GM23338 (cell line): Measurements from ENCODE around the gene AP1M1. TPM values are rescaled to one million over a fixed set of nuclear protein-coding genes. Genes with fewer than 3 reads are reported as not detected.

Experiments used
- ATAC-seq: fragments of 200-7000 bp; cut with Tn5 transposase; 3 replicates; pipeline ENCODE4 v1.9.1; 2020
- DNase-seq: peaks from one replicate; pipeline ENCODE4 v3.0.0-alpha.2; 2015; ENCODE audit warnings: low spot score
- H2AFZ ChIP-seq: fragments of 200-600 bp; sonication (generic); 2 replicates; pipeline ENCODE4 v1.8.0; 2016; ENCODE audit warnings: antibody characterized with exemption, mild to moderate bottlenecking, moderate library complexity
- H3F3A ChIP-seq: fragments of 200-600 bp; sonication (generic); replicated peaks from 2 replicates; pipeline ENCODE4 v1.8.0; 2017; ENCODE audit warnings: antibody characterized with exemption, mixed run types, low read depth
- H3K27ac ChIP-seq: fragments of 200-600 bp; sonication (generic); 2 replicates; pipeline ENCODE4 v1.6.1; 2016; ENCODE audit warnings: low read depth
- H3K27me3 ChIP-seq: fragments of 200-600 bp; sonication (generic); 2 replicates; pipeline ENCODE4 v1.8.0; 2016; ENCODE audit warnings: mild to moderate bottlenecking, mixed run types, moderate library complexity; ENCODE audit not compliant: insufficient read depth
- H3K36me3 ChIP-seq: fragments of 200-600 bp; sonication (generic); 2 replicates; pipeline ENCODE4 v1.8.0; 2016; ENCODE audit warnings: mild to moderate bottlenecking; ENCODE audit not compliant: insufficient read depth
- H3K4me1 ChIP-seq: fragments of 200-600 bp; sonication (generic); 2 replicates; pipeline ENCODE4 v1.8.0; 2016; ENCODE audit warnings: mild to moderate bottlenecking, moderate library complexity; ENCODE audit not compliant: insufficient read depth
- H3K4me2 ChIP-seq: fragments of 200-600 bp; sonication (generic); 2 replicates; pipeline ENCODE4 v1.7.1; 2017; ENCODE audit warnings: mixed run types
- H3K4me3 ChIP-seq: fragments of 200-600 bp; sonication (generic); 2 replicates; pipeline ENCODE4 v1.6.1; 2016; ENCODE audit warnings: mixed run types
- H3K79me2 ChIP-seq: fragments of 200-600 bp; sonication (generic); replicated peaks from 2 replicates; pipeline ENCODE4 v1.8.0; 2017; ENCODE audit warnings: mild to moderate bottlenecking; ENCODE audit not compliant: insufficient read depth
- H3K9me2 ChIP-seq: fragments of 200-600 bp; sonication (generic); 2 replicates; pipeline ENCODE4 v1.8.0; 2017; ENCODE audit not compliant: insufficient read depth
- H4K20me1 ChIP-seq: fragments of 200-600 bp; sonication (generic); replicated peaks from 2 replicates; pipeline ENCODE4 v1.8.0; 2017; ENCODE audit warnings: mild to moderate bottlenecking; ENCODE audit not compliant: insufficient read depth
- H3K27ac Mint-ChIP-seq: 2 replicates; pipeline ENCODE4 v1.8.0; 2020; ENCODE audit warnings: inconsistent platforms, mild to moderate bottlenecking, moderate library complexity, mixed read lengths
- H3K27me3 Mint-ChIP-seq: 3 replicates; pipeline ENCODE4 v1.8.0; 2022; ENCODE audit warnings: low read depth, mild to moderate bottlenecking, moderate library complexity, mixed read lengths, inconsistent platforms; ENCODE audit not compliant: insufficient read depth, poor library complexity
- H3K36me3 Mint-ChIP-seq: 3 replicates; pipeline ENCODE4 v1.8.0; 2021; ENCODE audit warnings: low read depth, mild to moderate bottlenecking, inconsistent platforms, moderate library complexity, mixed read lengths
- H3K4me1 Mint-ChIP-seq: 3 replicates; pipeline ENCODE4 v1.8.0; 2020; ENCODE audit warnings: mild to moderate bottlenecking, inconsistent platforms, mixed read lengths
- H3K4me3 Mint-ChIP-seq: 3 replicates; pipeline ENCODE4 v1.8.0; 2021; ENCODE audit warnings: moderate library complexity, mild to moderate bottlenecking, inconsistent platforms, mixed read lengths
- H3K9me3 Mint-ChIP-seq: 3 replicates; pipeline ENCODE4 v1.8.0; 2020; ENCODE audit warnings: moderate library complexity, mild to moderate bottlenecking, inconsistent platforms, mixed read lengths
- CREB1 ChIP-seq: fragments of 250-450 bp; sonication (Bioruptor Pico); IDR thresholded peaks from 2 replicates; pipeline ENCODE4 v1.5.0; 2020; ENCODE audit warnings: low read depth, mild to moderate bottlenecking, moderate library complexity
- EZH2 ChIP-seq: fragments of 200-600 bp; sonication (generic); IDR thresholded peaks from one replicate; pipeline ENCODE4 v1.8.0; 2017; ENCODE audit warnings: antibody characterized with exemption, mild to moderate bottlenecking, low read depth; ENCODE audit not compliant: unreplicated experiment
- EZH2phosphoT487 ChIP-seq: fragments of 200-600 bp; sonication (generic); IDR thresholded peaks from one replicate; pipeline ENCODE4 v1.8.1; 2018; ENCODE audit warnings: antibody characterized with exemption; ENCODE audit not compliant: unreplicated experiment
- JUNB ChIP-seq: IDR thresholded peaks from one replicate; pipeline ENCODE4 v1.6.1; 2016; ENCODE audit warnings: antibody characterized with exemption; ENCODE audit not compliant: unreplicated experiment
- NANOG ChIP-seq: IDR thresholded peaks from 2 replicates; pipeline ENCODE4 v1.6.1; 2016; ENCODE audit warnings: antibody characterized with exemption, borderline replicate concordance
- POLR2AphosphoS5 ChIP-seq: IDR thresholded peaks from 2 replicates; pipeline ENCODE4 v1.6.1; 2016; ENCODE audit warnings: antibody characterized with exemption, low read depth
- STAT1 ChIP-seq: IDR thresholded peaks from one replicate; pipeline ENCODE4 v1.6.1; 2016; ENCODE audit warnings: antibody characterized with exemption; ENCODE audit not compliant: unreplicated experiment
- ZNF114 ChIP-seq: fragments of 250-450 bp; sonication (Bioruptor Pico); IDR thresholded peaks from 2 replicates; pipeline ENCODE4 v1.5.0; 2020; ENCODE audit warnings: mild to moderate bottlenecking, moderate library complexity
- ZNF331 ChIP-seq: fragments of 250-450 bp; sonication (Bioruptor Pico); IDR thresholded peaks from 2 replicates; pipeline ENCODE4 v1.5.0; 2020; ENCODE audit warnings: low read depth, mild to moderate bottlenecking, moderate library complexity
- ZNF462 ChIP-seq: fragments of 250-450 bp; sonication (Bioruptor Pico); IDR thresholded peaks from 2 replicates; pipeline ENCODE4 v1.5.0; 2020; ENCODE audit warnings: mild to moderate bottlenecking, moderate library complexity
- polyA plus RNA-seq: library from polyadenylated mRNA; unstranded; fragments of >200 nt; fragmentation: Nextera tagmentation; extraction: Ambion mirVana; gene quantifications from 2 replicates; pipeline ENCODE4 v1.2.1, GENCODE V29; 2016
- total RNA-seq: library from RNA; depleted of rRNA; stranded (reverse); fragments of >200 nt; shearing (Covaris generic); gene quantifications from 2 replicates; pipeline ENCODE4 v1.2.3, GENCODE V29; 2014
- TF ChIP-seq, protein P1 (sequence below): IDR thresholded peaks from 2 replicates; pipeline ENCODE4 v1.6.1; 2016; ENCODE audit warnings: antibody characterized with exemption
- TF ChIP-seq, protein P2 (sequence below), 2 experiments: fragments of 200-600 bp in 1 of 2; sonication (generic) in 1 of 2; conservative IDR thresholded peaks; 2 replicates each; pipeline versions ENCODE4 v1.5.1 to v1.6.1; 2016 to 2017; ENCODE audit warnings: antibody characterized with exemption in 2 of 2, low read depth in 2 of 2, mild to moderate bottlenecking in 2 of 2, moderate library complexity in 1 of 2
- TF ChIP-seq, protein P3 (sequence below): IDR thresholded peaks from one replicate; pipeline ENCODE4 v1.6.1; 2018; ENCODE audit warnings: antibody characterized with exemption; ENCODE audit not compliant: unreplicated experiment

Gene AP1M1
- total and polyA plus RNA-seq, 2 experiments from 2014 or later = 22.0 to 32.0 TPM

GRCh38 chr19:16166417-16166816 is 31.3 kb upstream of the AP1M1 start:
- Histone ChIP-seq H3K4me3 (no peak overlapping the region), H3K4me1 (no peaks in the 10 kb centered on the region), H3K79me2 (no peaks in the 10 kb centered on the region), H4K20me1 (no peaks in the 10 kb centered on the region), H3K4me2 (no peak overlapping the region), H3K27me3 (no peaks in the 10 kb centered on the region), H2AFZ (no peak overlapping the region), H3K36me3 (no peaks in the 10 kb centered on the region), H3K27ac (no peak overlapping the region), H3K9me2 (no peaks in the 10 kb centered on the region), H3F3A (no peaks in the 10 kb centered on the region)
- no peak for DNase-seq
- Mint-ChIP-seq H3K27me3 (no peaks in the 10 kb centered on the region), H3K36me3 (peaks cover 3% of the 10 kb centered on the region; the same call in 1 of the 3 replicates), H3K4me3 (no peak overlapping the region), H3K27ac (no peak overlapping the region), H3K9me3 (peaks cover 38% of the 10 kb centered on the region), H3K4me1 (no peaks in the 10 kb centered on the region)
- no peak for ATAC-seq
- TF ChIP-seq, protein P1, sequence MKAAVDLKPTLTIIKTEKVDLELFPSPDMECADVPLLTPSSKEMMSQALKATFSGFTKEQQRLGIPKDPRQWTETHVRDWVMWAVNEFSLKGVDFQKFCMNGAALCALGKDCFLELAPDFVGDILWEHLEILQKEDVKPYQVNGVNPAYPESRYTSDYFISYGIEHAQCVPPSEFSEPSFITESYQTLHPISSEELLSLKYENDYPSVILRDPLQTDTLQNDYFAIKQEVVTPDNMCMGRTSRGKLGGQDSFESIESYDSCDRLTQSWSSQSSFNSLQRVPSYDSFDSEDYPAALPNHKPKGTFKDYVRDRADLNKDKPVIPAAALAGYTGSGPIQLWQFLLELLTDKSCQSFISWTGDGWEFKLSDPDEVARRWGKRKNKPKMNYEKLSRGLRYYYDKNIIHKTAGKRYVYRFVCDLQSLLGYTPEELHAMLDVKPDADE = no peak
- TF ChIP-seq ZNF114 (CRISPR knock-in tag) (no peak), ZNF331 (CRISPR knock-in tag) (no peak), CREB1 (CRISPR knock-in tag) (no peak), EZH2 (no peak), ZNF462 (CRISPR knock-in tag) (no peak), EZH2phosphoT487 (no peak), POLR2AphosphoS5 (no peak), JUNB (no peak), NANOG (no peak), STAT1 (no peak)
- TF ChIP-seq, protein P2, sequence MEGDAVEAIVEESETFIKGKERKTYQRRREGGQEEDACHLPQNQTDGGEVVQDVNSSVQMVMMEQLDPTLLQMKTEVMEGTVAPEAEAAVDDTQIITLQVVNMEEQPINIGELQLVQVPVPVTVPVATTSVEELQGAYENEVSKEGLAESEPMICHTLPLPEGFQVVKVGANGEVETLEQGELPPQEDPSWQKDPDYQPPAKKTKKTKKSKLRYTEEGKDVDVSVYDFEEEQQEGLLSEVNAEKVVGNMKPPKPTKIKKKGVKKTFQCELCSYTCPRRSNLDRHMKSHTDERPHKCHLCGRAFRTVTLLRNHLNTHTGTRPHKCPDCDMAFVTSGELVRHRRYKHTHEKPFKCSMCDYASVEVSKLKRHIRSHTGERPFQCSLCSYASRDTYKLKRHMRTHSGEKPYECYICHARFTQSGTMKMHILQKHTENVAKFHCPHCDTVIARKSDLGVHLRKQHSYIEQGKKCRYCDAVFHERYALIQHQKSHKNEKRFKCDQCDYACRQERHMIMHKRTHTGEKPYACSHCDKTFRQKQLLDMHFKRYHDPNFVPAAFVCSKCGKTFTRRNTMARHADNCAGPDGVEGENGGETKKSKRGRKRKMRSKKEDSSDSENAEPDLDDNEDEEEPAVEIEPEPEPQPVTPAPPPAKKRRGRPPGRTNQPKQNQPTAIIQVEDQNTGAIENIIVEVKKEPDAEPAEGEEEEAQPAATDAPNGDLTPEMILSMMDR (conservative IDR thresholded peaks at IDR 0.05; ENCODE audit: low read depth in 2 of 2) = no peak
- TF ChIP-seq, protein P3, sequence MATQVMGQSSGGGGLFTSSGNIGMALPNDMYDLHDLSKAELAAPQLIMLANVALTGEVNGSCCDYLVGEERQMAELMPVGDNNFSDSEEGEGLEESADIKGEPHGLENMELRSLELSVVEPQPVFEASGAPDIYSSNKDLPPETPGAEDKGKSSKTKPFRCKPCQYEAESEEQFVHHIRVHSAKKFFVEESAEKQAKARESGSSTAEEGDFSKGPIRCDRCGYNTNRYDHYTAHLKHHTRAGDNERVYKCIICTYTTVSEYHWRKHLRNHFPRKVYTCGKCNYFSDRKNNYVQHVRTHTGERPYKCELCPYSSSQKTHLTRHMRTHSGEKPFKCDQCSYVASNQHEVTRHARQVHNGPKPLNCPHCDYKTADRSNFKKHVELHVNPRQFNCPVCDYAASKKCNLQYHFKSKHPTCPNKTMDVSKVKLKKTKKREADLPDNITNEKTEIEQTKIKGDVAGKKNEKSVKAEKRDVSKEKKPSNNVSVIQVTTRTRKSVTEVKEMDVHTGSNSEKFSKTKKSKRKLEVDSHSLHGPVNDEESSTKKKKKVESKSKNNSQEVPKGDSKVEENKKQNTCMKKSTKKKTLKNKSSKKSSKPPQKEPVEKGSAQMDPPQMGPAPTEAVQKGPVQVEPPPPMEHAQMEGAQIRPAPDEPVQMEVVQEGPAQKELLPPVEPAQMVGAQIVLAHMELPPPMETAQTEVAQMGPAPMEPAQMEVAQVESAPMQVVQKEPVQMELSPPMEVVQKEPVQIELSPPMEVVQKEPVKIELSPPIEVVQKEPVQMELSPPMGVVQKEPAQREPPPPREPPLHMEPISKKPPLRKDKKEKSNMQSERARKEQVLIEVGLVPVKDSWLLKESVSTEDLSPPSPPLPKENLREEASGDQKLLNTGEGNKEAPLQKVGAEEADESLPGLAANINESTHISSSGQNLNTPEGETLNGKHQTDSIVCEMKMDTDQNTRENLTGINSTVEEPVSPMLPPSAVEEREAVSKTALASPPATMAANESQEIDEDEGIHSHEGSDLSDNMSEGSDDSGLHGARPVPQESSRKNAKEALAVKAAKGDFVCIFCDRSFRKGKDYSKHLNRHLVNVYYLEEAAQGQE = no peak
